CD4-positive, CD25-positive, alpha-beta regulatory T cell (primary cell): ENCODE data around the gene GNPTAB. TPM values are rescaled to one million over a fixed set of nuclear protein-coding genes. Genes with fewer than 3 reads are reported as not detected.
A peak's percentile ranks its signal among the peaks of the same experiment; 100 is the strongest.

Source experiments
- ATAC-seq, 2 donors: fragments of 150-1000 bp; cut with Tn5 transposase; one replicate each; pipeline ENCODE4 v1.10.0; 2021; ENCODE audit warnings: low read depth in 2 of 2, moderate number of reproducible peaks in 2 of 2, moderate library complexity in 1 of 2
- DNase-seq, 3 donors: peaks; one replicate each; pipeline versions ENCODE4 v3.0.0 to v3.0.0-alpha.2; 2012 to 2022; ENCODE audit warnings: mixed read lengths in 1 of 3
- H3K27ac ChIP-seq: one replicate; pipeline ENCODE4 v1.7.0; 2013; ENCODE audit warnings: mild to moderate bottlenecking, low read length; ENCODE audit not compliant: insufficient read depth, poor library complexity, severe bottlenecking
- H3K27me3 ChIP-seq: one replicate; pipeline ENCODE4 v1.7.0; 2013; ENCODE audit warnings: low read length; ENCODE audit not compliant: control insufficient read depth, insufficient read depth
- H3K36me3 ChIP-seq: one replicate; pipeline ENCODE4 v1.7.0; 2013; ENCODE audit warnings: mild to moderate bottlenecking, low read length, moderate library complexity; ENCODE audit not compliant: control insufficient read depth, insufficient read depth
- H3K4me1 ChIP-seq: 2 replicates; pipeline ENCODE4 v1.7.0; 2013; ENCODE audit warnings: mild to moderate bottlenecking, low read length; ENCODE audit not compliant: insufficient read depth, control insufficient read depth, poor library complexity, severe bottlenecking
- H3K4me3 ChIP-seq: one replicate; pipeline ENCODE4 v1.7.0; 2013; ENCODE audit warnings: low read depth, mild to moderate bottlenecking, low read length, moderate library complexity
- H3K9me3 ChIP-seq, 2 experiments: 1 replicate in 1 of 2; 2 replicates in 1 of 2; pipeline ENCODE4 v1.7.0; 2013; ENCODE audit warnings: low read length in 2 of 2, mild to moderate bottlenecking in 1 of 2, moderate library complexity in 1 of 2; ENCODE audit not compliant: control insufficient read depth in 2 of 2
- H3K27ac Mint-ChIP-seq, 3 donors: one replicate each; pipeline ENCODE4 v1.8.0; 2020 to 2022; ENCODE audit warnings: mild to moderate bottlenecking in 3 of 3, mixed read lengths in 3 of 3, moderate library complexity in 2 of 3
- H3K27me3 Mint-ChIP-seq: one replicate; pipeline ENCODE4 v1.8.0; 2022; ENCODE audit warnings: mild to moderate bottlenecking, mixed read lengths
- H3K36me3 Mint-ChIP-seq: one replicate; pipeline ENCODE4 v1.8.0; 2020; ENCODE audit warnings: mixed read lengths
- H3K4me1 Mint-ChIP-seq, 4 donors: one replicate each; pipeline ENCODE4 v1.8.0; 2020 to 2022; ENCODE audit warnings: mixed read lengths in 4 of 4, mild to moderate bottlenecking in 1 of 4
- H3K4me3 Mint-ChIP-seq, 4 donors: one replicate each; pipeline ENCODE4 v1.8.0; 2020 to 2022; ENCODE audit warnings: mild to moderate bottlenecking in 4 of 4, mixed read lengths in 4 of 4, moderate library complexity in 3 of 4
- H3K9me3 Mint-ChIP-seq, 7 donors: one replicate each; pipeline ENCODE4 v1.8.0; 2020 to 2022; ENCODE audit warnings: mixed read lengths in 7 of 7, mild to moderate bottlenecking in 3 of 7, moderate library complexity in 2 of 7
- polyA plus RNA-seq, 4 donors: library from polyadenylated mRNA; unstranded; fragments of 300-500 nt; fragmentation: Illumina TruSeq; gene quantifications; one replicate each; pipeline ENCODE4 v1.2.3, GENCODE V29; 2021
- total RNA-seq: library from RNA; stranded (reverse); gene quantifications from one replicate; pipeline ENCODE4 v1.2.3, GENCODE V29; 2022

The GNPTAB gene
- total RNA-seq (53.6 TPM), polyA plus RNA-seq (10 to 100 TPM; 25.8 to 36.8 (median 30.6) TPM)

DNA sequence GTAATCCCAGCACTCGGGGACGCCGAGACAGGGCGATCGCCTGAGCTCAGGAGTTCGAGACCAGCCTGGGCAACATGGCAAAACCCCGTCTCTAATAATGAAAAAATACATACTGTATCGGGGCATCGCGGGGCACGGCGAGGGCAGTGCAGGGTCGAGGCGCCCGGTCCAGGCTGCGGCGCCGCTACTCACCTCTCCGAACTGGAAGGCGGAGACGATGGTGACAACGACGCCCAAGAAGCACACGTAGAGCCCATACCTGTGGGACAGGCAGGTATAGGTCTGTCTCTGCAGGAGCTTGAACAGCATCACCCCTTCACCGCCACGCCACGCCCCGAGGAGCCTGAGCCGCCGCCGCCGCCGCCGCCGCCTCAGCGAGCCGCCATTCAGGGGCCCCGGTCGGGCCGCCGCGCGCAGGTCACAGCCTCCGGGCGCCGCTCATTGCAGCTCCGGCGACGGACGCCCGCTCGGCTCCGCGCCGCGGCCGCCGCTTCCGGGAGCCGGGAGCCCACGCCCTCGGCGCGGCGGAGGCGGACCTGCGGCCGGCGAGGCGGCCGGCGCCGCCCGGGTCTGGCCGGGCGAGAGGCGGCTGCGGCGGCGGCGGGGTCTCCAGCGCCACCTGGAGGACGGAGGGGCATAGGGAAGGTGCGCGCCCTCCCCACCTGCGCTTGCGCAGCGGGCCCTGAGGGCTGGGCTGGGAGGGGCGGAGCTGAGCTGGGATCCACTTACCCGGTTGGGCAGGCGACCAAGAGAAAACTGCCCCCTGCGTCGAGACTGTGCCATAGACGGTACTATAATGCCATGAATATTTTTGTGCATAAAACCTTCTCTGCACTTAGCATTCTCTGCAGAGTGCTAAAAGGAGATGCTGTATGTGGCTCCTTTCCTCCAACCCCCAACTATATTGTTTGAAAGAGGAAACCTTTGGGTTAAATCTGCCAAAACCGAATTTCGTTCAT is at the start of gene GNPTAB:
Gene GNPTAB, minus strand, starts transcription at position 593 of the 959 bp plus-strand sequence. Its CDS starts 284 bp downstream, at position 309.
- H3K27ac Mint-ChIP-seq, result peak within 1 kb of the TSS; percentile 61 to 97 (median 94)
- H3K9me3 Mint-ChIP-seq, result no peaks in the 10 kb centered on the region
- H3K4me3 ChIP-seq, result peak within 1 kb of the TSS; percentile 84
- H3K27me3 Mint-ChIP-seq, result peaks cover 5% of the 10 kb centered on the region
- H3K36me3 Mint-ChIP-seq, result no peaks in the 10 kb centered on the region
- no peaks in the 10 kb centered on the region for H3K36me3 ChIP-seq
- peak; percentile 93 to 96 (median 94) for DNase-seq
- H3K4me3 Mint-ChIP-seq, result peak within 1 kb of the TSS; percentile 95 to 98 (median 98)
- no peaks in the 10 kb centered on the region for H3K9me3 ChIP-seq
- peak; percentile 92 to 94 for ATAC-seq
- H3K27me3 ChIP-seq, result no peaks in the 10 kb centered on the region
- H3K4me1 ChIP-seq, result peaks cover 40% of the 10 kb centered on the region
- H3K4me1 Mint-ChIP-seq, result peaks cover 18 to 48% (median 38%) of the 10 kb centered on the region in 4 donors
- peak within 1 kb of the TSS; percentile 69 for H3K27ac ChIP-seq

DNA sequence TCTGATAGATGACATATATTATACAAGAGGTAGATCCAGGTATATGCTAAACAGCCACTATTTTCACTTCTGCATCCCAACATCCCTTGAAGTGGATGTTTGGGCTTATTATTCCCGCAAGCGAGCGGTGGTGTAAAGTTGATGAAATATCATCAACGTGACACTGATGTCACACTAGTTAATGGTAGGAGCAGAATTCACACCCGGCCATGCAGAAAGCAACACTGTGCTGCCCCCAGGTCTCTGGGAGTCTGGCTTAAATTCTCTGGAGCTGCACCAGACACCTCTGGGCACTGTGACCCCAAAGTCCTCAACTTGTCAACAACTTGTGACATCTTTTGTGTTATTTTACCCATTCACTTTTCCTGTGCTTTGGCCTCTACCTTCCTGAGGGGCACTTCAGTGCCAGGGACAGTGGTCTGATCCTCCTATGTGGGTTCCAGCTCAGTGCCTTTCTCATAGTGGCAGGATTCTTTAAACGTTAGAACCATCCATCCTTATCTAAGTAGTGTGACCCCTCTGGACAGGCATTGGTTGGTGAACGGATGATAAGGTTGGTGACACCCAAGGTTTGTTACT is 47.6 kb upstream of the GNPTAB start:
- no peaks in the 10 kb centered on the region for H3K27me3 ChIP-seq
- DNase-seq, result no peak

DNA sequence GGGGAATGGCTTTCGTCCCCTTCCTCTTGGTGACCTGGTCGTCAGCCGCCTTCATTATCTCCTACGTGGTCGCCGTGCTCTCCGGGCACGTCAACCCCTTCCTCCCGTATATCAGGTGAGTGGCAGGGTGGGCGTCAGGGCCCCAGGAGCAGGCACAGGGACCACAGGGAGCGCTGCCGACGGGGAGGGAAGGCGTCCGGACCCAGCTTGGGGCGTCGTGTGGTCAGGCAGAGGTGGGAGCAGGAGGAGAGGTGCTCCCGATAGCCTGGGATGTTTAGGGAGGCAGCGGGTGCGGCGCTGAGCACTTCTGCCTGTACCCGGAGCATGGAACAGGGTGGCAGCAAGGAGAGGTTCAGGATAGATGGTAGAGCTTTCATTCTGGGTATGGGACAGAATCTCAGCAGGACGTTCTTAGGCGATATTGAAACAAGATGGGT is 47.1 kb upstream of the GNPTAB start:
- Mint-ChIP-seq H3K4me3 (peak overlapping the region; percentile 80 to 96 (median 90)), H3K36me3 (peaks cover 5% of the 10 kb centered on the region), H3K27ac (peak overlapping the region; percentile 83 to 92 (median 87)), H3K27me3 (no peaks in the 10 kb centered on the region), H3K4me1 (peaks cover 9 to 15% (median 10%) of the 10 kb centered on the region in 4 donors), H3K9me3 (no peaks in the 10 kb centered on the region)
- Histone ChIP-seq H3K9me3 (no peaks in the 10 kb centered on the region), H3K4me1 (peaks cover 7% of the 10 kb centered on the region), H3K36me3 (no peaks in the 10 kb centered on the region), H3K27me3 (no peaks in the 10 kb centered on the region), H3K27ac (peak overlapping the region; percentile 69), H3K4me3 (peak overlapping the region; percentile 88)
- DNase-seq (peak in 1 of 3 donors; percentile 35), ATAC-seq (no peak)

More for the DNA sequence above, 47.6 kb upstream of the GNPTAB start:
- Mint-ChIP-seq H3K27ac (peak overlapping the region; percentile 83 to 92 (median 87)), H3K9me3 (no peaks in the 10 kb centered on the region), H3K4me1 (peaks cover 9 to 15% (median 10%) of the 10 kb centered on the region in 4 donors), H3K4me3 (peak overlapping the region; percentile 80 to 96 (median 90)), H3K27me3 (no peaks in the 10 kb centered on the region), H3K36me3 (peaks cover 5% of the 10 kb centered on the region)
- H3K4me1 ChIP-seq, result peaks cover 7% of the 10 kb centered on the region
- H3K4me3 ChIP-seq, result peak overlapping the region; percentile 88
- H3K27ac ChIP-seq, result no peak overlapping the region
- no peaks in the 10 kb centered on the region for H3K9me3 ChIP-seq
- H3K36me3 ChIP-seq, result no peaks in the 10 kb centered on the region
- ATAC-seq, result no peak

DNA sequence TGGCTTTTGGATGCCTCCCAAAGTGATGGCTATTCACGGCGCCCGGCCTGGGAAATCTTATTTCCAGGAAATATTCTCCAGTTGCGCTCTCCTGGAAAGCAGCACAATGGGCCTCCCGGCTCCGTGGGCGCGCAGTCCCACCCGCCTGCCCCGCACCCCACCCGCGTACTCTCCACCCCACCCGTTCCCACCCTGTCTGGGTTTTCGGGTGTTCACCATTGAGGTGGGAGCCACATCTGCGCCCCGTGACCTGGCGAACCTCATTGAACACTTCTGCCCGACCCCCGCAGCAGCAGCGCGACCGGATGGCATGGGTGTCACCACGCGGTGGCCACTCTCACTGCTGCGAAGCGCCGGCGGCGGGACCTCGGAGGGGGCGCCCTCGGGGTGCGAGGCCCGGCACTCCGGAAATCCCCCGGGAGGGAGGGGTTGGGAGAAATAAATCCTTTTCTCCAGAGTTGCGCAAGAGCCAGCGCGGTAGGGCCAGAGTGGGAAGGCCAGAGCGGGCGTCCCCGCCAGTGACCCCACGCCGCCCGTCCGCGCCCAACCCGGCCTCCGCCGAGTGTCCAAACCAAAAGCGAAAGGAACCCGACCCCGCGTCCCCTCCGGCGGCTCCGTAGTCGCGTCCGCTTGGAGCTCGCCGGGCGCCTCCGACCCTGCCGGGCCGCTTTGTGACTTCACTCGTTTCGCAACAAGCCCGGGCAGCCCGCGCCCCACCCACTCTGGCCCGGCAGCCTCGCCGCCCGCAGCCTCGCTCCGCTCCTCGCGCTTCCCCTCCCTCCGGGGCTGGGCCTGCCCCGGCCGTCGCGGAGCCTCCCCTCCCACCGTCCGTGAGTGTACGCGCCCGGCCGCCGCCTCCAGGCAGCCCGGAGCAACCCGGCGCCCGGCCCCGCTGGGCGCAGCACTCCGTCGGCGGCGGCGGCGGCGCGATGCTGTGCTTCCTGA is 46.4 kb upstream of the GNPTAB start, which contains the start of gene DRAM1:
Gene DRAM1, plus strand, starts transcription at position 720 of the 945 bp plus-strand sequence. Its CDS starts 210 bp downstream, at position 930.
- peak within 1 kb of the TSS; percentile 87 to 96 (median 91) for H3K4me3 Mint-ChIP-seq
- H3K9me3 Mint-ChIP-seq, result no peaks in the 10 kb centered on the region
- DNase-seq (peak; percentile 61 to 83 (median 66)), ATAC-seq (peak; percentile 81)
- H3K27me3 ChIP-seq, result no peaks in the 10 kb centered on the region
- H3K27me3 Mint-ChIP-seq, result no peaks in the 10 kb centered on the region
- peak within 1 kb of the TSS; percentile 88 for H3K4me3 ChIP-seq
- peak within 1 kb of the TSS; percentile 69 for H3K27ac ChIP-seq
- H3K36me3 Mint-ChIP-seq, result peaks cover 5% of the 10 kb centered on the region
- no peaks in the 10 kb centered on the region for H3K9me3 ChIP-seq
- H3K4me1 Mint-ChIP-seq, result peaks cover 9 to 15% (median 10%) of the 10 kb centered on the region in 4 donors
- H3K36me3 ChIP-seq, result no peaks in the 10 kb centered on the region
- peak within 1 kb of the TSS; percentile 83 to 92 (median 87) for H3K27ac Mint-ChIP-seq
- peaks cover 7% of the 10 kb centered on the region for H3K4me1 ChIP-seq

DNA sequence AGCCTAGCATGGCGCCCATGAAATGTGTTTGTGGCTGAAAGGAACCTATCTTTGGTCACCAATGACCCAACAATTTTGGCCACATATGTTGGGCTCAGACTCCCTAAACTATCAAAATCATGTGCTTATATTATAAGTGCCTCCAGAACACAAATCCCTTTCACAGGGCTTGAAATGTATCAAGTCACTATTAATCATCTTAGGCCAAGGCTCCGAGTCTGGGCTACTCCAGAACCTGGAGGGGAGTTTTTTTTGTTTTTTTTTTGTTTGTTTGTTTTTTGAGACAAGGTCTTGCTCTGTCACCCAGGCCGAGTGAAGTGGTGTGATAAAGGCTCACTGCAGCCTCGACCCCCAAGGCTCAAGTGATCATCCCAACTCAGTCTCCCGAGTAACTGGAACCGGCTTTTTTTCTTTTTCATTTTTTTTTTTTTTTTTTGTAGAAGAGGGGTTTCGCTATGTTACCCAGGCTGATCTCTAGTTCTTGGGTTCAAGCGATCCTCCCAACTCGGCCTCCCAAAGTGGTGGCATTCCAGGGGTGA is 45.6 kb upstream of the GNPTAB start:
- Mint-ChIP-seq H3K27me3 (no peaks in the 10 kb centered on the region), H3K4me1 (peaks cover 7 to 15% (median 8%) of the 10 kb centered on the region in 4 donors), H3K4me3 (peak overlapping the region; percentile 87 to 96 (median 88)), H3K9me3 (no peaks in the 10 kb centered on the region), H3K27ac (peak overlapping the region; percentile 38 to 82 (median 78)), H3K36me3 (peaks cover 5% of the 10 kb centered on the region)
- DNase-seq (no peak), ATAC-seq (no peak)
- H3K4me1 ChIP-seq, result peaks cover 7% of the 10 kb centered on the region
- no peaks in the 10 kb centered on the region for H3K27me3 ChIP-seq
- H3K36me3 ChIP-seq, result no peaks in the 10 kb centered on the region
- H3K27ac ChIP-seq, result no peak overlapping the region
- H3K4me3 ChIP-seq, result peak overlapping the region; percentile 13
- no peaks in the 10 kb centered on the region for H3K9me3 ChIP-seq

DNA sequence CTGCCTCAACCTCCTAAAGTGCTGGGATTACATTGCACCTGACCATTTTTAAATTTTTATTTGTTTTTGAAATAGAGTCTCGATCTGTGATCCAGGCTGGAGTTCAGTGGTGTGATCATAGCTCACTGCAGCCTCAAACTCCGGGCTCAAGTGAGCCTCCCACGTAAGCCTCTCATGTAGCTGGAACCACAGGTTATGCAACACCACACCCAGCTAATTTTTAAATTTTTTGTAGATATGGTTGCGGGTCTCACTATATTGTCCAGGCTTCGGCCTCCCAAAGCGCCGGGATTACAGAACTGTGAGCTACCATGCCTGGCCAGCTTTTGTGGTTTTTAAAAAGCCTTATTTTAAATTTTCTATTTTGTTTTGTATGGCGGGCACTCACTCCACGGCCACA is 44.4 kb upstream of the GNPTAB start:
- Histone ChIP-seq H3K4me3 (no peak overlapping the region), H3K27ac (no peak overlapping the region), H3K4me1 (peaks cover 7% of the 10 kb centered on the region), H3K36me3 (no peaks in the 10 kb centered on the region), H3K9me3 (no peaks in the 10 kb centered on the region), H3K27me3 (no peaks in the 10 kb centered on the region)
- Mint-ChIP-seq H3K9me3 (no peaks in the 10 kb centered on the region), H3K4me3 (peak overlapping the region; percentile 0 to 73 (median 34)), H3K4me1 (peaks cover 6 to 15% (median 8%) of the 10 kb centered on the region in 4 donors), H3K27me3 (no peaks in the 10 kb centered on the region), H3K36me3 (peaks cover 5% of the 10 kb centered on the region), H3K27ac (peak overlapping the region in 2 of 3 donors; percentile 9 to 58)
- no peak for DNase-seq
- ATAC-seq, result no peak
